ES-I3 (cell line): Measurements from ENCODE around the gene FHAD1.

Source experiments
- H3K36me3 ChIP-seq: 2 replicates; pipeline ENCODE4 v1.6.1; 2013; ENCODE audit warnings: mild to moderate bottlenecking, low read length, control low read depth, moderate library complexity; ENCODE audit not compliant: insufficient read depth
- H3K4me1 ChIP-seq: 2 replicates; pipeline ENCODE4 v1.6.1; 2013; ENCODE audit warnings: mild to moderate bottlenecking, control low read depth, low read length; ENCODE audit not compliant: insufficient read depth
- H3K9ac ChIP-seq: 2 replicates; pipeline ENCODE4 v1.6.1; 2013; ENCODE audit warnings: low read depth, mild to moderate bottlenecking, low read length, moderate library complexity
- H3K9me3 ChIP-seq: 2 replicates; pipeline ENCODE4 v1.6.1; 2013; ENCODE audit warnings: mild to moderate bottlenecking, low read length, moderate library complexity; ENCODE audit not compliant: control insufficient read depth, insufficient read depth

The FHAD1 gene

DNA sequence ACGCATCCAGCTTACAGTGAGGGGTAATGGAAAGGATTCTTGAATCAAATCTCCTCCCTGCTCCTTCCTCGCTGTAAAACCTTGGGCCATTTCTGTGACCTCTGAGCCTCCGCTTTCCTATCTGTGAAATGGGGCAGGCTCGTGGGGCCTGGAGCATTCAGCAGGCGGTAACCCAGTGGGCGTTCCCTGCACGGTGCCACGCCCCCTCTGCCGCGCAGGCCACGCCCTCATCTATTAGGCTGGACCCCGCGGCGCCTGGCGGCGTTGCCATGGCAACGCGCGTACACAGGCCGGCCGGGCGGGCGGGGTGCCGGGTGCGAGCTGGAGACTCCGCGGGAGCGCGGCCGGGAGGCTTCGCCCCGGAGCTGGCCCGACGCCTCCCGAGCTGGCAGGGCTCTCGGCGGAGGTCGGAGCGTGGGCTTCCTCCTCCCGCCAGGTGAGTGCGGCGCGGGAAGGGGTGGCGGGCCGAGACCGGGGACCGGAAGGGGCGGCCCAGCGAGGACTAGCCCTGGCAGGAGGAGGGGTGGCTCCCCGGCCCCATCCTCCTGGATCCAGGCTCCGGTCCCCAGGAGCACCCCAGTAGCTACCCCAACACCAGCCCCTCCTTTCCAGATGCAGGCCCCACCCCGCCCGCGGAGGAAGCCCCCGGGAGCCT lies at the start of gene FHAD1:
FHAD1 (plus strand) TSS at position 264 of the 655 bp plus-strand sequence. CDS start 4,562 bp downstream, outside the sequence.
- Histone ChIP-seq H3K9ac (peak within 1 kb of the TSS; percentile 41; the same call in 1 of the 2 replicates), H3K36me3 (no peaks in the 10 kb centered on the region)

DNA sequence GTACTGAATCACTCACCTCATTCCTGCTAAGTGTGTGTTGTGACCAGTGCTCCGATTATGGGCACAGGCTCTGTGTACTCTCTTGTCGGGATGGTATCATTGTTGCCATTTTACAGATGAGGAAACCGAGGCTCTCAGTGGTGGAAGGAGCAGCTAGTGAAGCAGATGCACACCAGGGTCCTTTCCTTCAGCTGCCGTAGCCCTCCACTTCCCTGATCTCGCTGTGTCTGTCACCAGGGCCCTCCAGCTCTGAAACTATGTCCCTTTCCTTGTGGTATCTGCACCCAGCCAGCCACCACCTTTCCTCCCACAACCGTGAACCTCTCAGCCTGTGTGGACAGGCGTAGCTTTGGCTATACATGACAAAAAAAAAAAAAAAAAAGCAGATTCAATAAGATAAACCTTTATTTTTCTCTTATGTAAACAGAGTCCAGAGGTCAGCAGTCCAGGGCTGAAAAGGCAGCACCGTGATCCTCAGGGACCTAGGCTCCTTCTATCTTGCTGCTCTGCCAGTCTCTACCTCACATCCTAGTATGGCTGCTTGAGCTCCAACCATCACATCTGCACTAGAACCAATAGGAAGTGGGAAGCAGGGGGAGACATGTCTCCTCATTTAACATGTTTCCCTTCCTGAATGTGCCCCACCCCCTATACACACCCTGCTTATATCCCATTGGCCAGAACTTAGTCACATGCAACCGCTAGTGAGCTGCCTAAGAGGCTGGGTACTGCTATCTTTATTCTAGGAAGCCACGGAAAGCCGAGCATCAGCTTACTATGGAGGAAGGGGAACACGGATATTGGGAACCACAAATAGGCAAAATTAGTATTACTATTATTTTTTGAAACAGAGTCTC lies 49.2 kb upstream of the FHAD1 start:
- H3K36me3 ChIP-seq, result no peaks in the 10 kb centered on the region
- H3K9me3 ChIP-seq, result no peaks in the 10 kb centered on the region
- H3K4me1 ChIP-seq, result peaks cover 9% of the 10 kb centered on the region
- H3K9ac ChIP-seq, result no peak overlapping the region

More for the DNA sequence above, at the start of gene FHAD1:
- H3K4me1 ChIP-seq, result peaks cover 12% of the 10 kb centered on the region
- H3K9me3 ChIP-seq, result no peaks in the 10 kb centered on the region

DNA sequence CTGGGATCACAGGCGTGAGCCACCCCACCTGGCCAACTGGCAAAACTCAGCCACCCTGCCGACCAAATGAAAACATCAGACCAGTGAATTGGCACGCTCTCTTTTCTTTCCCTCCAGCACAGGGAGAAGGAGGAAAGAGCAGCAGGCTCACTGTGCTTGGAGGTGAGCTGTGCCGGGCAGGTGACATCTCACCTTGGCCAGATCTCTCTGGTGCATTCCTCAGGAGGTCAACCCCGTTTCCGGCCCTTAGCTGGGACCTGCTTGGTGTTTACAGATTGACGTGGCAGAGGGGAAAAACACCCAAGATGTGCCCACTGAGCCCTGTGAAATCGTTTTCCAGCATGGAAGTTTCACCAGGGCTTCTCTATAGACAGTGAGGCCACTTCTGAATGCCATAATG lies 48.3 kb upstream of the FHAD1 start:
- no peaks in the 10 kb centered on the region for H3K36me3 ChIP-seq
- H3K9ac ChIP-seq, result no peak overlapping the region
- H3K9me3 ChIP-seq, result no peaks in the 10 kb centered on the region
- H3K4me1 ChIP-seq, result peaks cover 9% of the 10 kb centered on the region

GRCh38 chr1:15201221-15201620 lies 45.8 kb upstream of the FHAD1 start:
- no peaks in the 10 kb centered on the region for H3K9me3 ChIP-seq
- H3K9ac ChIP-seq, result no peak overlapping the region
- no peaks in the 10 kb centered on the region for H3K36me3 ChIP-seq
- peaks cover 11% of the 10 kb centered on the region for H3K4me1 ChIP-seq

GRCh38 chr1:15201849-15202551 lies 45.0 kb upstream of the FHAD1 start:
- H3K36me3 ChIP-seq, result no peaks in the 10 kb centered on the region
- H3K9ac ChIP-seq, result no peak overlapping the region
- no peaks in the 10 kb centered on the region for H3K9me3 ChIP-seq
- peaks cover 10% of the 10 kb centered on the region; the same call in 1 of the 2 replicates for H3K4me1 ChIP-seq

- peaks cover 18% of the 10 kb centered on the region; the same call in 1 of the 2 replicates for H3K4me1 ChIP-seq
- no peaks in the 10 kb centered on the region for H3K36me3 ChIP-seq
- no peaks in the 10 kb centered on the region for H3K9me3 ChIP-seq
- H3K9ac ChIP-seq, result no peak overlapping the region
These were observed 42.1 kb upstream of the FHAD1 start for GRCh38 chr1:15204931-15205330.

- Histone ChIP-seq H3K9ac (no peak overlapping the region), H3K36me3 (no peaks in the 10 kb centered on the region), H3K4me1 (peaks cover 18% of the 10 kb centered on the region; the same call in 1 of the 2 replicates), H3K9me3 (no peaks in the 10 kb centered on the region)
These were observed 41.3 kb upstream of the FHAD1 start for GRCh38 chr1:15205586-15206346.

GRCh38 chr1:15206418-15207030 lies 40.5 kb upstream of the FHAD1 start:
- H3K9ac ChIP-seq, result peak overlapping the region; percentile 14; the same call in 1 of the 2 replicates
- no peaks in the 10 kb centered on the region for H3K9me3 ChIP-seq
- H3K36me3 ChIP-seq, result no peaks in the 10 kb centered on the region
- H3K4me1 ChIP-seq, result peaks cover 18% of the 10 kb centered on the region; the same call in 1 of the 2 replicates

DNA sequence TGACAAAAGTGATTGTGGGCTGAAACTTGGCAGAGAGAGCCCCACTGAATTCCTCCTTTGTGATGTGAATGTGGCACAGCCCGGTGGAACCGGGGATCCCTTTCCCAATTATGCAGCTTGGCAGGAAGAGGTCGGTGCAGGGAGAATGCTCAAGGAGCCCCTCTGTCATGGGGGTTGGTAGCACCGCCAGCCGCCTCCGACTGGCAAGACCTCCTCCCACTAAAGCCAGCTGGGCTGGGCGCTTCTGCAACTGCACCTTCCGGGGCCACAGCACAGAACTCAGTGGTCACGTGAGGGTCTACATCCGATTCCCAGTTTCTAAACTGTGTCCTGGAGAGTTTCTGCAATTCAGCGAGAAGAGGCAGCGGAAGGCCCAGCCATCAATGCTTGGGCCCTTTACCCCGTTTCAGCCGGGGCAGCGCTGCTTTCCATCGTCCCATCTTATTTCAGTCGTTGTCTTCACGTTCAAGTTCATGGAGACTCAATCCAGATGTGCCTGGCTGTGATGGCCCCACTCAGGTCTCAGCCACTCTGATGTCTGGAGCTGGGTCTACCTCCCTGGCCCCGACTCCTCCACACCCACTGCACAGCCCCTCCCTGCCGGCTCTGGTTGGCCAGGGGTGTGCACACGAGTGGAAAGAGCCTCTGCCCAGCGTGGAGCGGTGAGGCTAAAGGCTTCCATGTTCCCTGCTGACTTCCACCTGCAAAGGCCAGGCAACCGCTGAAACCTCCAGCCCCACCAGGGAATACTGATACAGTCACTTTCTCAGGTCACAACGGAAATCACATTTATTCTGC lies 39.8 kb upstream of the FHAD1 start:
- no peak overlapping the region for H3K9ac ChIP-seq
- no peaks in the 10 kb centered on the region for H3K36me3 ChIP-seq
- peaks cover 18% of the 10 kb centered on the region; the same call in 1 of the 2 replicates for H3K4me1 ChIP-seq
- no peaks in the 10 kb centered on the region for H3K9me3 ChIP-seq

DNA sequence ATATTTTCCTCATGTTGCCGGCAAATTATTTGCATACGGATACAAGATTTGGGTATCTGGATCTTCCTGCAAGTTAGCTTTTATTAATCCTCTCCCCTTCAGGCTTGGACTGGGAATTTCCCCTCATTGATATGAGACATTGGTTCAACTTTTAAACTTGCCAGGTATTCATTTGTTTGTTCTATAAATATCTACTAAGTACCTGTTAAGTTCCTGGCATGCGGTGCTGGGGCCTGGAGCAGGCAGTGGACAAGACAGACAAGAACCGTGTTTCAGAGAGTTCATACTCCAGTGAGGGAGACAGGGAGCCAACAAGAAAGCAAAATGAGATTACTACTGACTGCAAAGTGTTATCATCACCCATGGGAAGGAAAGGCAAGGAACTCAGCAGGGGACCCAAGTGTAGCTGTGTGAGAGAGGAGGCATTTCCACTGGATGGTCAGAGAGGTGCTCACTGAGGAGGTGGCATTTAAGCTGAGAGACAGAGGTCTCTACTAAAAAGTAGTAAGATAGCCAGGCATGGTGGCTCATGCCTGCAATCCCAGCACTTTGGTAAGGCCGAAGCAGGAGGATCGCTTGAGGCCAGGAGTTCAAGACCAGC lies 39.1 kb upstream of the FHAD1 start:
- H3K9me3 ChIP-seq, result no peaks in the 10 kb centered on the region
- no peak overlapping the region for H3K9ac ChIP-seq
- H3K36me3 ChIP-seq, result no peaks in the 10 kb centered on the region
- H3K4me1 ChIP-seq, result peaks cover 18% of the 10 kb centered on the region; the same call in 1 of the 2 replicates

DNA sequence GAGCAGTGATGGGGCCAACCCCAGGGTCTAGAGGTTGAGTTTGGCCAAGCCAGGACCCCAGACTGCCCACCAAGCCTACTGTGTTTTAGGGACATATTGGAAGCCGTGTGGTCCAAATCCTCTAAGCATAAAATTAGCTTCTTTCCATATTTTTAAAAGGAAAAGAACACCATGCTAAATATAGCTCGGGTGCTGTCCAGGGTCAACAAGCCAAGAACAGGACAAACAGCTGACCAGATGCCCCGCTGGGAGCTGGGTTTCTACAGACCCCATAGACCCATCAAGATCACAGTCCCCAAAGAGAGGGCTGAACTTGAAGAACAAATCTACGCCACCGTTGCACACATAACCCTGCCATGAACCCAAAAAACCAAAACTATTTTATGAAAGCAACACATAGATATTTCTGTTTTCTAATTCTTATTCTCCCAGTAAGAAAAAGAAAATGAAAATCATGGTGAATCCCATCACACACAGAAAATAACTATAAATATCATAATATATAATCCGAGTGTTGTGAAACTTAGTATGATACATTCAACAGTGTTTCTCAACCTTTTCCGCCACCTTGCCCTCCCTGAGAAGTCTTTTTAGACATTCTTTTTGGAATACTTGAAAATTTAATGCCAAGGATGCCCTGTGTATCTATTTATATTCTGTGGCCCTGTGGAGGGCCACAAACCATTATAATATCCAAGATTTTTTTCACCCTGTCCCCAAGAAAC lies 36.2 kb upstream of the FHAD1 start:
- H3K36me3 ChIP-seq, result no peaks in the 10 kb centered on the region
- no peak overlapping the region for H3K9ac ChIP-seq
- H3K4me1 ChIP-seq, result peaks cover 25% of the 10 kb centered on the region; the same call in 1 of the 2 replicates
- no peaks in the 10 kb centered on the region for H3K9me3 ChIP-seq

DNA sequence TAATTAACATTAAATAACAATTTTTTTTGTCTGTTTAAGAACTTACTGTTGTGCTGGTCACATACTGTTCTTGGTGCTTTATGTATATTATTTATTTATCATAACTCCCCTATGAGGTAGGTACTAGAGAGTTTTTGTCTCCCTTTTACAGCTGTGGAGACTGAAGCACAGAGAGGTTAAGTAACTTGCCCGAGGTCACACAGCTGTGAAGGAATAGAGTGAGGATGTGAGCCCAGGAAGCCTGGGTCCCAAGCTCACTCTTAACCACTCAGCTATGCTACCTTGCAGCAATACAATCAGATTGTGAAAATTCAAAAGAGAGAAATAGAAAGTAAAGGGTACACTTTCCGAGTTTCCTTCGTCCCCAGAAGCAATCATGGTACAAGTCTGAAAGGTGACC lies 35.6 kb upstream of the FHAD1 start:
- peaks cover 22% of the 10 kb centered on the region; the same call in 1 of the 2 replicates for H3K4me1 ChIP-seq
- H3K9ac ChIP-seq, result no peak overlapping the region
- no peaks in the 10 kb centered on the region for H3K36me3 ChIP-seq
- no peaks in the 10 kb centered on the region for H3K9me3 ChIP-seq
